ENCODE results near the gene STX17.

DNA sequence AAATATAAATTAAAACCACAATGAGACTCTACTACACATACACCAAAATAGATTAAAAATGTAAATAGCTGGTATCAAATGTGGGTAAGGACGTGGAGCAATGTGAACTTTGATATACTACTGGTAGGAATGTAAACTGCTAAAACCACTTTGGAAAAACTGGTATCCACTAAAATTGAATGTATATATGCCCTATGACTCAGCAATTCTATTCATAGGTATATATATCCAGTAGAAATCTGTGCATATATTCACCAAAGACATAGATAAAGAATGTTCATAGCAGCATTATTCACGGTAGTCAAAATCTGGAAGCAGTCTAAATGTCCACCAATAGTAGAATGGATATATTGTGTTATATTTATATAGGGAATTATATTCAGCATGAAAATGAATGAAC is 107.1 kb downstream of the STX17 start:
- TF ChIP-seq GLIS3 (CRISPR knock-in tag; IDR thresholded peaks at IDR 0.05), result no peak
- no peak for TF ChIP-seq ZNF565 (CRISPR knock-in tag; conservative IDR thresholded peaks at IDR 0.05; ENCODE audit: low read depth)
- TF ChIP-seq ZNF8 (CRISPR knock-in tag; IDR thresholded peaks at IDR 0.05), result no peak

Data from SK-N-SH treated with all-trans-retinoic acid at 6 μM for 48 hours (cell line).